DOHH2 (cell line): ENCODE measurements around the gene UBASH3A.
A peak's percentile ranks its signal among the peaks of the same experiment; 100 is the strongest.

Experiments
- CTCF ChIP-seq: fragments of 200-600 bp; sonication (generic); IDR thresholded peaks from one replicate; pipeline ENCODE4 v1.5.1; 2014; ENCODE audit warnings: antibody characterized with exemption, mild to moderate bottlenecking, low read depth, low read length; ENCODE audit not compliant: poor library complexity, severe bottlenecking
- EZH2phosphoT487 ChIP-seq: fragments of 200-600 bp; sonication (generic); IDR thresholded peaks from 2 replicates; pipeline ENCODE4 v1.6.1; 2017; ENCODE audit warnings: borderline replicate concordance, mild to moderate bottlenecking, antibody characterized with exemption, low read length, moderate library complexity, mixed read lengths

- TF ChIP-seq EZH2phosphoT487, result 0 out of 2 replicates have a peak, but pooled peaks have one; percentile 27
- TF ChIP-seq CTCF, result no peak
Measured at GRCh38 chr21:42495765-42496119, 92.0 kb downstream of the UBASH3A start.
